ENCODE data around the gene VPS11.
A peak's percentile ranks its signal among the peaks of the same experiment; 100 is the strongest.

The VPS11 gene

GRCh38 chr11:119067371-119068222, at the start of gene VPS11:
TSS of gene VPS11 (plus strand) at chr11:119067818. CDS start at chr11:119067824, 6 bp downstream.
- peak; percentile 99 for DNase-seq (ENCODE audit: low read depth)
- TF ChIP-seq, protein P1, sequence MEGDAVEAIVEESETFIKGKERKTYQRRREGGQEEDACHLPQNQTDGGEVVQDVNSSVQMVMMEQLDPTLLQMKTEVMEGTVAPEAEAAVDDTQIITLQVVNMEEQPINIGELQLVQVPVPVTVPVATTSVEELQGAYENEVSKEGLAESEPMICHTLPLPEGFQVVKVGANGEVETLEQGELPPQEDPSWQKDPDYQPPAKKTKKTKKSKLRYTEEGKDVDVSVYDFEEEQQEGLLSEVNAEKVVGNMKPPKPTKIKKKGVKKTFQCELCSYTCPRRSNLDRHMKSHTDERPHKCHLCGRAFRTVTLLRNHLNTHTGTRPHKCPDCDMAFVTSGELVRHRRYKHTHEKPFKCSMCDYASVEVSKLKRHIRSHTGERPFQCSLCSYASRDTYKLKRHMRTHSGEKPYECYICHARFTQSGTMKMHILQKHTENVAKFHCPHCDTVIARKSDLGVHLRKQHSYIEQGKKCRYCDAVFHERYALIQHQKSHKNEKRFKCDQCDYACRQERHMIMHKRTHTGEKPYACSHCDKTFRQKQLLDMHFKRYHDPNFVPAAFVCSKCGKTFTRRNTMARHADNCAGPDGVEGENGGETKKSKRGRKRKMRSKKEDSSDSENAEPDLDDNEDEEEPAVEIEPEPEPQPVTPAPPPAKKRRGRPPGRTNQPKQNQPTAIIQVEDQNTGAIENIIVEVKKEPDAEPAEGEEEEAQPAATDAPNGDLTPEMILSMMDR (IDR thresholded peaks at IDR 0.05; ENCODE audit: low read depth, low read length) = no peak
- TF ChIP-seq, protein P2, sequence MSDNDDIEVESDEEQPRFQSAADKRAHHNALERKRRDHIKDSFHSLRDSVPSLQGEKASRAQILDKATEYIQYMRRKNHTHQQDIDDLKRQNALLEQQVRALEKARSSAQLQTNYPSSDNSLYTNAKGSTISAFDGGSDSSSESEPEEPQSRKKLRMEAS (IDR thresholded peaks at IDR 0.05; ENCODE audit: low read depth, low read length) = peak; percentile 100
- TF ChIP-seq POLR2A (IDR thresholded peaks at IDR 0.05; ENCODE audit: extremely low read depth, insufficient read length) (peak; percentile 55), MYC (IDR thresholded peaks at IDR 0.05; ENCODE audit: low read depth, low read length) (0 out of 2 replicates have a peak, but pooled peaks have one; percentile 23)
- H3K4me3 ChIP-seq (ENCODE audit: low read depth, low read length) = peak within 1 kb of the TSS; percentile 95

DNA sequence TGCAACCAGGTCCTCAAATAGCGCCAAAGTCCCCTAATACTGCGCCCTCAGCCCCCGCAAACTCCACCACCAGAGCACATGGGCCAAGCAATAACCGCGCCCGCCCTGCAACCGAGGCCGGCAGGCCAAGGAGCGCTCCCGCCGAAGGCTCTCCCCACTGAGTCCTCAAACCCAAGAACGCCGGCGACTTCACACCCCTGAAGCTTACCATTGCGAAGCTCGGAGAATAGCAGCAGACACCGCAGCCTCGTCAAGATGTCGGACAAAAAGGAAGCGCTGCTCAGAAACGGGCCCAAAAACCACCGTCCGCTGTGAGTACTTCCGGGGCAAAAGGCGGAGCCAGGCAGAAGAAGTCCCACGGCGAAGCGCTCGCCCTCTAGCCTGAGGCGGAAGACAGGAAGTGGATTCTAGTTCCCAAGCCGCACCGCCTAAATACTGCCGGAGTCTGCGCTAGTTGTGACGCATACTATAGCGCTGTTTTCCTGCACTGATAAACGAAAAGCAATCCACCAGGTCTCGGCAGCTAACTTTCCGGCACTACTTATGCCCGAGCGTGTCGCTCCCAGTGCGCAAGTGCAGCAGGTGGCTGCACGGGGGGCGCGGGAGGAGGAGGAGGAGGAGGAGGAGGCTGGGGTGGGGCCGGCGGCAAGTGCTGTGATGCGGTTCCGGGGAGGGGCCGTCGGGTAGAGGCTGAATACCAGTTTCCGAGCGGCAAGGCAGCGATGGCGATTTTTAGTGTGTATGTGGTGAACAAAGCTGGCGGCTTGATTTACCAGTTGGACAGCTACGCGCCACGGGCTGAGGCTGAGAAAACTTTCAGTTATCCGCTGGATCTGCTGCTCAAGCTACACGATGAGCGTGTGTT, 49.3 kb upstream of the VPS11 start, which contains the start of the genes RPS25 and TRAPPC4:
Gene RPS25 (minus strand): TSS at position 270 of the 865 bp plus-strand sequence. CDS start 59 bp downstream, at position 211.
Gene TRAPPC4 (plus strand): TSS at position 693 of the 865 bp plus-strand sequence. CDS start 30 bp downstream, at position 723.
- peak; percentile 82 for TF ChIP-seq MYC (IDR thresholded peaks at IDR 0.05; ENCODE audit: low read depth, low read length)
- TF ChIP-seq, protein P2 (IDR thresholded peaks at IDR 0.05; ENCODE audit: low read depth, low read length) = peak; percentile 73
- TF ChIP-seq, protein P1 (IDR thresholded peaks at IDR 0.05; ENCODE audit: low read depth, low read length) = no peak
- TF ChIP-seq POLR2A (IDR thresholded peaks at IDR 0.05; ENCODE audit: extremely low read depth, insufficient read length) = peak; percentile 93
- DNase-seq (ENCODE audit: low read depth) = peak; percentile 99
- H3K4me3 ChIP-seq (ENCODE audit: low read depth, low read length) = peak within 1 kb of the TSS; percentile 100

DNA sequence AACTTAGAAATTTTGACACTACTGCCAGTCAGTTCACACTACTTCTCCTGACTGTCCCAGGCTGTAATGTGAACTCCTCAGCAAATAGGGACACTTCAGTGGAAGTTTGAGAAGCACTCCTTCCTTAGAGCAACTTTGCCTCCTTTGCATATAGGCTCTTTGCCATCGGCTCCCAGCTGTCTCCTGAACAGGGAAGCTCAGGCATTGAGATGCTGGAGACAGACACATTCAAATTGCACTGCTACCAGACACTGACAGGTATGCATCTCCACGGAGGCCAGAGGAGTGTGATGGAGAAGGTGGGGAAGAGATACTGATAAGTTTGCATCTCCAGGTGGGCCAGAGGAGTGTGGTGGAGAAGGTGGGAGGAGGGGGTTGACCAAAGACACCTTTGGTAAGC, 47.6 kb upstream of the VPS11 start:
- no peak for TF ChIP-seq MYC (IDR thresholded peaks at IDR 0.05; ENCODE audit: low read depth, low read length)
- no peak for TF ChIP-seq POLR2A (IDR thresholded peaks at IDR 0.05; ENCODE audit: extremely low read depth, insufficient read length)
- TF ChIP-seq, protein P2 (IDR thresholded peaks at IDR 0.05; ENCODE audit: low read depth, low read length) = no peak
- TF ChIP-seq, protein P1 (IDR thresholded peaks at IDR 0.05; ENCODE audit: low read depth, low read length) = no peak
- H3K4me3 ChIP-seq (ENCODE audit: low read depth, low read length) = peak overlapping the region; percentile 100

DNA sequence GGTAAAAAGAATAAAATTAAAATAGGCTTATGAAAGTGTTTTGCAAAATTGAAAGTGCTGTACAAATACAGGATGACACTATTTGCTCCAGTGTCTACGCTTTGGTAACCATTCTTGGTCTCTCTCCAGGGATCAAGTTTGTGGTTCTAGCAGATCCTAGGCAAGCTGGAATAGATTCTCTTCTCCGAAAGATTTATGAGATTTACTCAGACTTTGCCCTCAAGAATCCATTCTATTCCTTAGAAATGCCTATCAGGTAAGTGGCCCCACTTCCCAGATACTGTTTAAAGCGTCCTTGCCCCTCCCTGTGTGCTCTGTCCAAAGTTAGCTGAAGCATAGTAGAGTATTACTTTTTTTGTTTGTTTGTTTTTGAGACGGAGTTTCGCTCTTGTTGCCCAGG, 46.0 kb upstream of the VPS11 start:
- TF ChIP-seq, protein P2 (IDR thresholded peaks at IDR 0.05; ENCODE audit: low read depth, low read length) = no peak
- TF ChIP-seq POLR2A (IDR thresholded peaks at IDR 0.05; ENCODE audit: extremely low read depth, insufficient read length) (no peak), MYC (IDR thresholded peaks at IDR 0.05; ENCODE audit: low read depth, low read length) (no peak)
- TF ChIP-seq, protein P1 (IDR thresholded peaks at IDR 0.05; ENCODE audit: low read depth, low read length) = no peak
- H3K4me3 ChIP-seq (ENCODE audit: low read depth, low read length) = no peak overlapping the region
- DNase-seq (ENCODE audit: low read depth) = no peak

More for the DNA sequence above, 47.6 kb upstream of the VPS11 start:
- no peak for DNase-seq (ENCODE audit: low read depth)

- no peak for DNase-seq (ENCODE audit: low read depth)
- H3K4me3 ChIP-seq (ENCODE audit: low read depth, low read length) = no peak overlapping the region
- TF ChIP-seq POLR2A (IDR thresholded peaks at IDR 0.05; ENCODE audit: extremely low read depth, insufficient read length) (no peak), MYC (IDR thresholded peaks at IDR 0.05; ENCODE audit: low read depth, low read length) (no peak)
- TF ChIP-seq, protein P2 (IDR thresholded peaks at IDR 0.05; ENCODE audit: low read depth, low read length) = no peak
- TF ChIP-seq, protein P1 (IDR thresholded peaks at IDR 0.05; ENCODE audit: low read depth, low read length) = no peak
These were observed 43.9 kb upstream of the VPS11 start for GRCh38 chr11:119023741-119024140.

Measured in NB4 (cell line).